NCI-H146 treated with DMSO at 0.1 percent for 48 hours (cell line): ENCODE data around the gene L3MBTL4.
"Not testable (repeated sequence)": the region's sequence is repeated elsewhere in the genome, so short reads cannot be mapped to it uniquely, and the experiment has no call there.

Experiments used
- DNase-seq: peaks from one replicate; lab custom pipeline; 2025; ENCODE audit not compliant: unreplicated experiment; lab: John Stamatoyannopoulos, UW

Gene L3MBTL4

GRCh38 chr18:6055711-6056110 lies 359.0 kb downstream of the L3MBTL4 start:
- no peak for DNase-seq

- no peak for DNase-seq
Observed at GRCh38 chr18:6054256-6054842, 360.4 kb downstream of the L3MBTL4 start.

GRCh38 chr18:6052449-6052913 lies 362.2 kb downstream of the L3MBTL4 start:
- DNase-seq: no peak

- not testable (repeated sequence) for DNase-seq
Observed at GRCh38 chr18:6047596-6047995, 367.1 kb downstream of the L3MBTL4 start.

- no peak for DNase-seq
Observed at GRCh38 chr18:6044773-6045172, 369.9 kb downstream of the L3MBTL4 start.

- DNase-seq: no peak
Observed at GRCh38 chr18:6044319-6044718, 370.4 kb downstream of the L3MBTL4 start.

- DNase-seq: no peak
Observed at GRCh38 chr18:6039055-6039454, 375.7 kb downstream of the L3MBTL4 start.

GRCh38 chr18:6031442-6031841 lies 383.3 kb downstream of the L3MBTL4 start:
- DNase-seq: no peak

GRCh38 chr18:6031002-6031401 lies 383.7 kb downstream of the L3MBTL4 start:
- DNase-seq: no peak

- DNase-seq: no peak
Observed at GRCh38 chr18:6024745-6025248, 389.9 kb downstream of the L3MBTL4 start.

GRCh38 chr18:6023551-6023950 lies 391.2 kb downstream of the L3MBTL4 start:
- DNase-seq: no peak

- DNase-seq: no peak
Observed at GRCh38 chr18:6022845-6023244, 391.9 kb downstream of the L3MBTL4 start.

- DNase-seq: no peak
Observed at GRCh38 chr18:6022074-6022444, 392.7 kb downstream of the L3MBTL4 start.

- no peak for DNase-seq
Observed at GRCh38 chr18:6021306-6022073, 393.2 kb downstream of the L3MBTL4 start.

- DNase-seq: no peak
Observed at GRCh38 chr18:6018671-6019070, 396.0 kb downstream of the L3MBTL4 start.

- DNase-seq: no peak
Observed at GRCh38 chr18:6017171-6017570, 397.5 kb downstream of the L3MBTL4 start.

GRCh38 chr18:6015364-6015763 lies 399.3 kb downstream of the L3MBTL4 start:
- no peak for DNase-seq

- no peak for DNase-seq
Observed at GRCh38 chr18:6013171-6013810, 401.4 kb downstream of the L3MBTL4 start.

GRCh38 chr18:6010921-6011320 lies 403.8 kb downstream of the L3MBTL4 start:
- no peak for DNase-seq

- no peak for DNase-seq
Observed at GRCh38 chr18:6010284-6010683, 404.4 kb downstream of the L3MBTL4 start.

- no peak for DNase-seq
Observed at GRCh38 chr18:6009756-6010155, 405.0 kb downstream of the L3MBTL4 start.

- no peak for DNase-seq
Observed at GRCh38 chr18:6004683-6005082, 410.0 kb downstream of the L3MBTL4 start.
